ENCODE data around the gene MICALL1. TPM values are rescaled to one million over a fixed set of nuclear protein-coding genes. Genes with fewer than 3 reads are reported as not detected.
"Not testable (repeated sequence)": the region's sequence is repeated elsewhere in the genome, so short reads cannot be mapped to it uniquely, and the experiment has no call there.

The MICALL1 gene
- total RNA-seq, 4 donors from 2014 or later: 10.7 to 34.5 (median 20.4) TPM

DNA sequence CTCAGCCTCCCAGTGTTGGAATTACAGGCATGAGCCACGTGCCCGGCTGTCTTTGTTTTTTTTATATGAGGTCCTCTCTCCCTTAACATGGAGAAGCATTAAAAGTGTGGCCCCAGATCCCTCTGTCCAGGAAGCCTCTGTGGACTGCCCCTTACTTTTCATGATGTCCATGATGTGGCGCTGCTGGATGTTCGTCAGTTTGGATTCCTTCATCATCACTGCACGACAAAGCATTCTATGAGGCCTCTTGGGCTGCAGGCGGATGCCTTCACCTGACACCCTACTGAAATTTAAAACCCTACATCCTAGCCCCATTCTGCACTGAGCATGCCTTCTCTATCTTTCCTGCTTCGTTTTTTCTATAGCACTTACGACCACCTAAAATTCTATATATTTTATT is 45.2 kb downstream of the MICALL1 start:
- Histone ChIP-seq H3K27me3 (no peaks in the 10 kb centered on the region), H3K36me3 (peaks cover 0 to 8% (median 0%) of the 10 kb centered on the region in 3 donors), H3K4me1 (peaks cover 0 to 36% (median 14%) of the 10 kb centered on the region in 4 donors), H3K9me3 (no peaks in the 10 kb centered on the region), H3K27ac (no peak overlapping the region), H3K4me3 (no peak overlapping the region)
- no peak for DNase-seq (ENCODE audit: low spot score in 2 of 2)
- TF ChIP-seq EP300 (IDR thresholded peaks at IDR 0.05): no peak
- TF ChIP-seq, protein P1, sequence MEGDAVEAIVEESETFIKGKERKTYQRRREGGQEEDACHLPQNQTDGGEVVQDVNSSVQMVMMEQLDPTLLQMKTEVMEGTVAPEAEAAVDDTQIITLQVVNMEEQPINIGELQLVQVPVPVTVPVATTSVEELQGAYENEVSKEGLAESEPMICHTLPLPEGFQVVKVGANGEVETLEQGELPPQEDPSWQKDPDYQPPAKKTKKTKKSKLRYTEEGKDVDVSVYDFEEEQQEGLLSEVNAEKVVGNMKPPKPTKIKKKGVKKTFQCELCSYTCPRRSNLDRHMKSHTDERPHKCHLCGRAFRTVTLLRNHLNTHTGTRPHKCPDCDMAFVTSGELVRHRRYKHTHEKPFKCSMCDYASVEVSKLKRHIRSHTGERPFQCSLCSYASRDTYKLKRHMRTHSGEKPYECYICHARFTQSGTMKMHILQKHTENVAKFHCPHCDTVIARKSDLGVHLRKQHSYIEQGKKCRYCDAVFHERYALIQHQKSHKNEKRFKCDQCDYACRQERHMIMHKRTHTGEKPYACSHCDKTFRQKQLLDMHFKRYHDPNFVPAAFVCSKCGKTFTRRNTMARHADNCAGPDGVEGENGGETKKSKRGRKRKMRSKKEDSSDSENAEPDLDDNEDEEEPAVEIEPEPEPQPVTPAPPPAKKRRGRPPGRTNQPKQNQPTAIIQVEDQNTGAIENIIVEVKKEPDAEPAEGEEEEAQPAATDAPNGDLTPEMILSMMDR (IDR thresholded peaks at IDR 0.05): no peak
- WGBS, 2 donors: 54 to 62% methylated on average over 8 of the region's 8 CpGs

GRCh38 chr22:37952629-37953028 is 46.5 kb downstream of the MICALL1 start:
- peaks cover 0 to 21% (median 7%) of the 10 kb centered on the region in 3 donors for H3K36me3 ChIP-seq
- peak overlapping the region; percentile 60 to 92 (median 71) for H3K4me3 ChIP-seq
- H3K27me3 ChIP-seq; DNase-seq (ENCODE audit: low spot score in 2 of 2); H3K9me3 ChIP-seq: not testable (repeated sequence)
- H3K27ac ChIP-seq: peak overlapping the region in 1 of 4 donors; percentile 87
- H3K4me1 ChIP-seq: peaks cover 0 to 45% (median 14%) of the 10 kb centered on the region in 4 donors
- WGBS, 2 donors: 8 to 13% methylated on average over 17 of the region's 20 CpGs

DNA sequence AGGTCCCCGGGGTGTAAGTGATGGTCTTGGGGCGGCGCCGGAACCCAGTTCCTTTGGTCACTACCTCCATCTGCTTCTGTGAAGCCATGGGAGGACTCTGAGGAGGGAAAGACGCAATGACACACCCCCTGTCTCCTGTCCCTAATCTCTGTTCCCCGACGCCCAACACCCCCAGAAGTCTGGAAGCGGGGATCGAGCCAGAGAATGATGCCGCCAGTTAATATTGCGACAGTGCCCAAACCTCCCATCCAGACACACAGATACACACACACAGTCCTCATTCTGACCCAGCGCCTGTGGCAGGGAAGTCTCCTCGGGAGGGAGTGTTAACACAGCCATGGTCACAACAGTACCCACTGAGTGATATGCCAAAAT is 47.0 kb downstream of the MICALL1 start:
- no peaks in the 10 kb centered on the region for H3K27me3 ChIP-seq
- 0 to 1% methylated on average over 13 of the region's 13 CpGs for WGBS, 2 donors
- H3K4me3 ChIP-seq: peak overlapping the region; percentile 60 to 92 (median 71)
- no peak for TF ChIP-seq EP300 (IDR thresholded peaks at IDR 0.05)
- TF ChIP-seq POLR2A (IDR thresholded peaks at IDR 0.05): no peak
- TF ChIP-seq, protein P1 (IDR thresholded peaks at IDR 0.05): no peak
- peaks cover 0 to 47% (median 14%) of the 10 kb centered on the region in 4 donors for H3K4me1 ChIP-seq
- no peaks in the 10 kb centered on the region for H3K9me3 ChIP-seq
- peak in 1 of 2 donors; percentile 22 for DNase-seq (ENCODE audit: low spot score in 2 of 2)
- peak overlapping the region in 2 of 4 donors; percentile 36 to 87 for H3K27ac ChIP-seq
- peaks cover 0 to 25% (median 7%) of the 10 kb centered on the region in 3 donors for H3K36me3 ChIP-seq

DNA sequence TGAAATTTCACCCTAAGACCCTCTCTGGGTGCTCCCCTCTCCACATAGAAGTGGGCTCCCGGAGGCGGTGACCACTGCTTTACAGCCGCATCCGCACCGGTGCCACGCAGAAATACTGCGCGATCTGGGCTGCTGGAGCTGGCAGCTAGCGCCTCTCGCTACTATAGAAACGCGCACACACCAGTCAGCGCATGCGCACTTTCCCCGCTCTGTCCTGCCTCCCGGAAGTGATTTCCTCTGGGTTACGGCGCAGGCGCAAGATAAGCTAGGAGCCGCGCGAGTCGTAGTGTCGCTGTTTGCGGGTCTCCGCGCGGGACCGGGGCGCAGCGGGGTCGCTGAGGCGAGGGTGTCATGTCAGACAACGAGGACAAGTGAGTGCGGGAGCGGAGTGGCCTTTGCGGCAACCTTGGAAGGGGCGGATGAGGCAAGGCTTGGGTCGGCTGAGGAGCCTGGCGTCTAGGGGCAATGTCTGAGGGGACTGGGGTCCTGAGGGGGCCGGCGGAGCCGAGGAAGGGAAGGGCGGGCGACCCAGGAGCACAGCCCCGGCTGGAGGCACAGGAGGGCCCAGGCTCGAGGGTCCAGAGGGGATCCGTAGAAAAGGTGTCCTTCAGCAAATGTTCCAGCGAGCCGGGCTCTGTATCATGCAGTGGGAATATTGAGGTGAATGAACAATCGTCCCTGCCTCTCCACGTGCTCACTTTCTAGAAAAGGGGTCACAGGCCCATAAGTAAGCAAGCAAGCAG is 47.5 kb downstream of the MICALL1 start, which contains the start of the genes C22orf23 and POLR2F:
TSS of gene C22orf23 (minus strand) at position 165 of the 743 bp plus-strand sequence. CDS start 452 bp downstream, outside the sequence.
TSS of gene POLR2F (plus strand) at position 263 of the 743 bp plus-strand sequence. CDS start at position 352, 89 bp downstream.
- 1% methylated on average over 39 to 40 of the region's 52 CpGs for WGBS, 2 donors
- Histone ChIP-seq H3K36me3 (peaks cover 0 to 31% (median 8%) of the 10 kb centered on the region in 3 donors), H3K9me3 (no peaks in the 10 kb centered on the region), H3K4me1 (peaks cover 0 to 47% (median 14%) of the 10 kb centered on the region in 4 donors), H3K4me3 (peak within 1 kb of the TSS; percentile 60 to 92 (median 71)), H3K27ac (peak within 1 kb of the TSS in 3 of 4 donors; percentile 36 to 87 (median 79)), H3K27me3 (no peaks in the 10 kb centered on the region)
- TF ChIP-seq EP300 (IDR thresholded peaks at IDR 0.05): peak; percentile 71 to 90
- peak in 1 of 2 donors; percentile 61 for TF ChIP-seq POLR2A (IDR thresholded peaks at IDR 0.05)
- TF ChIP-seq, protein P1 (IDR thresholded peaks at IDR 0.05): no peak
- DNase-seq (ENCODE audit: low spot score in 2 of 2): peak; percentile 90 to 92

DNA sequence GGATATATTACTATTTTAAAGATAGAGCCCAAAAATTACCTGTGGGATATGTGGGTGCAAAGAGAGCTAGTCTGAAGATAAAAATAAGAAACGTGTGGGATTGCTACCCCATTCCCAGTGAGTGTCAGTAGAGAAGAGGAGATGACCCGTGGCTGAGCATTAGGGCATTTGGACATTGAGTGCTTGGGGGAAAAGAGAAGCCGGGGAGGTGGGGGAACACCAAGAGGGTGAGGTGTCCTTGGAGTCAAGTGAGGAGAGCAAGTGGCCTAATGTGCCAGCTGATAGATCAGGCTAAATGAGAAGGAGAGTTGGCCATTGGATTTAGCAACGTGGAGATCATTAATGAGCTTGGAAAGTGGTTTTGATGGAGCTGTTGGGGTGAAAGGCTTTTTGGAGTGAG is 48.6 kb downstream of the MICALL1 start:
- 63 to 67% methylated on average over 4 of the region's 4 CpGs for WGBS, 2 donors
- Histone ChIP-seq H3K4me1 (peaks cover 0 to 47% (median 14%) of the 10 kb centered on the region in 4 donors), H3K27ac (no peak overlapping the region), H3K4me3 (peak overlapping the region; percentile 60 to 92 (median 71)), H3K27me3 (no peaks in the 10 kb centered on the region), H3K9me3 (no peaks in the 10 kb centered on the region), H3K36me3 (peaks cover 0 to 42% (median 19%) of the 10 kb centered on the region in 3 donors)
- DNase-seq (ENCODE audit: low spot score in 2 of 2): no peak
- TF ChIP-seq, protein P1 (IDR thresholded peaks at IDR 0.05): no peak
- TF ChIP-seq EP300 (IDR thresholded peaks at IDR 0.05): no peak
- TF ChIP-seq POLR2A (IDR thresholded peaks at IDR 0.05): no peak

DNA sequence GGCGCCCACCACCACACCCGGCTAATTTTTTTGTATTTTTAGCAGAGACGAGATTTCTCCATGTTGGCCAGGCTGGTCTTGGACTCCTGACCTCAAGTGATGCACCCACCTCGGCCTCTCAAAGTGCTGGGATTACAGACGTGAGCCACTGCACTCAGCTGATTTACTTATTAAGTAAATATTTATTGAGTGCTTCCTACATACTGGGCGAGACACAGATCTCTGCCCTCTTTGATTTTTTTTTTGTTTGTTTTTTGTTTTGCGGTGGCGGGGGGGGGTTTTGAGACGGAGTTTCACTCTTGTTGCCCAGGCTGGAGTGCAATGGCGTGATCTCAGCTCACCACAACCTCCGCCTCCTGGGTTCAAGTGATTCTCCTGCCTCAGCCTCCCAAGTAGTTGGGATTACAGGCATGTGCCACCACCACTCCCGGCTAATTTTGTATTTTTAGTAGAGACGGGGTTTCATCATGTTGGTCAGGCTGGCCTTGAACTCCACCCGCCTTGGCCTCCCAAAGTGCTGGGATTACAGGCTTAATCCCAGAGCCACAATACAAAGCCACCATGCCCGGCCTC is 49.8 kb downstream of the MICALL1 start:
- not testable (repeated sequence) for H3K27ac ChIP-seq; DNase-seq (ENCODE audit: low spot score in 2 of 2); H3K9me3 ChIP-seq; H3K4me3 ChIP-seq; H3K27me3 ChIP-seq
- WGBS, 2 donors: 73 to 78% methylated on average over 15 of the region's 15 CpGs
- Histone ChIP-seq H3K4me1 (peaks cover 0 to 47% (median 14%) of the 10 kb centered on the region in 4 donors), H3K36me3 (peaks cover 0 to 54% (median 19%) of the 10 kb centered on the region in 3 donors)
